Natural killer cell (primary cell): Measurements from ENCODE around the gene LGALS3. TPM values are rescaled to one million over a fixed set of nuclear protein-coding genes. Genes with fewer than 3 reads are reported as not detected.
A peak's percentile ranks its signal among the peaks of the same experiment; 100 is the strongest.

Experiments
- ATAC-seq, 3 donors: fragments of 150-1000 bp in 2 of 3; fragments of 200-7000 bp in 1 of 3; cut with Tn5 transposase; 1 replicate in 1 of 3; 2 replicates in 2 of 3; pipeline ENCODE4 v1.10.0; 2021; ENCODE audit warnings: mild to moderate bottlenecking in 2 of 3, moderate library complexity in 2 of 3
- DNase-seq, 2 donors: peaks; one replicate each; pipeline versions ENCODE4 v3.0.0 to v3.0.0-alpha.2; 2013 to 2021; ENCODE audit warnings: mixed read lengths in 1 of 2
- H3K27ac ChIP-seq: one replicate; pipeline ENCODE4 v1.5.1; 2013; ENCODE audit warnings: mild to moderate bottlenecking, low read length
- H3K27me3 ChIP-seq: one replicate; pipeline ENCODE4 v1.6.1; 2013; ENCODE audit warnings: low read length; ENCODE audit not compliant: control insufficient read depth, insufficient read depth
- H3K36me3 ChIP-seq: one replicate; pipeline ENCODE4 v1.6.1; 2013; ENCODE audit warnings: low read length; ENCODE audit not compliant: control insufficient read depth, insufficient read depth
- H3K4me1 ChIP-seq: one replicate; pipeline ENCODE4 v1.6.1; 2013; ENCODE audit warnings: low read length; ENCODE audit not compliant: control insufficient read depth, insufficient read depth
- H3K4me3 ChIP-seq: one replicate; pipeline ENCODE4 v1.5.1; 2013; ENCODE audit warnings: low read length
- H3K9me3 ChIP-seq: one replicate; pipeline ENCODE4 v1.6.1; 2013; ENCODE audit warnings: low read length; ENCODE audit not compliant: control insufficient read depth, insufficient read depth
- H3K27ac Mint-ChIP-seq, 2 donors: one replicate each; pipeline ENCODE4 v1.8.0; 2022; ENCODE audit warnings: mild to moderate bottlenecking in 2 of 2, mixed read lengths in 2 of 2, moderate library complexity in 1 of 2
- H3K27me3 Mint-ChIP-seq, 2 donors: one replicate each; pipeline ENCODE4 v1.8.0; 2022; ENCODE audit warnings: low read depth in 2 of 2, mixed read lengths in 2 of 2
- H3K36me3 Mint-ChIP-seq: one replicate; pipeline ENCODE4 v1.8.0; 2022; ENCODE audit warnings: mixed read lengths
- H3K4me1 Mint-ChIP-seq, 2 donors: one replicate each; pipeline ENCODE4 v1.8.0; 2022; ENCODE audit warnings: mixed read lengths in 2 of 2
- H3K4me3 Mint-ChIP-seq: one replicate; pipeline ENCODE4 v1.8.0; 2022; ENCODE audit warnings: mild to moderate bottlenecking, moderate library complexity, mixed read lengths
- H3K9me3 Mint-ChIP-seq, 2 donors: one replicate each; pipeline ENCODE4 v1.8.0; 2022; ENCODE audit warnings: mixed read lengths in 2 of 2
- CTCF ChIP-seq: fragments of 200-600 bp; IDR thresholded peaks from one replicate; pipeline ENCODE4 v1.8.0; 2022; ENCODE audit warnings: antibody characterized with exemption
- WGBS: methylation state at CpG from one replicate; pipeline ENCODE4 v1.1.7; 2013; ENCODE audit warnings: missing lambda C conversion rate; ENCODE audit not compliant: insufficient coverage; 5-methylcytosine and 5-hydroxymethylcytosine counted together
- intact Hi-C: fragments of 100-400 bp; cut with micrococcal nuclease; formaldehyde crosslinking; loops from one replicate; pipeline ENCODE4 v1.14.2; 2022
- total RNA-seq, 4 donors: library from RNA; stranded (reverse); fragments of 120-200 nt in 1 of 4; gene quantifications; one replicate each; pipeline versions ENCODE4 v1.2.3 to v1.2.4, GENCODE V29; 2013 to 2022

The LGALS3 gene
- total RNA-seq, 3 donors from 2014 or later (not counting 1 experiment from before 2014, with no cell fraction given) = 10.8 to 35.7 (median 17.1) TPM

- H3K27me3 Mint-ChIP-seq = peaks cover 0 to 4% of the 10 kb centered on the region in 2 donors
- no peaks in the 10 kb centered on the region for H3K9me3 ChIP-seq
- H3K4me3 ChIP-seq = no peak overlapping the region
- H3K9me3 Mint-ChIP-seq = no peaks in the 10 kb centered on the region
- 57% methylated on average over 6 of the region's 7 CpGs for WGBS
- DNase-seq (no peak), ATAC-seq (peak in 1 of 3 donors; percentile 30)
- peak overlapping the region; percentile 11 for H3K27ac ChIP-seq
- no peaks in the 10 kb centered on the region for H3K27me3 ChIP-seq
- no peaks in the 10 kb centered on the region for H3K36me3 ChIP-seq
- no peak for TF ChIP-seq CTCF
- intact Hi-C loops = no loop called here
- no peak overlapping the region for H3K4me3 Mint-ChIP-seq
- H3K36me3 Mint-ChIP-seq = no peaks in the 10 kb centered on the region
- peaks cover 20% of the 10 kb centered on the region for H3K4me1 ChIP-seq
- H3K4me1 Mint-ChIP-seq = peaks cover 13 to 30% of the 10 kb centered on the region in 2 donors
- H3K27ac Mint-ChIP-seq = no peak overlapping the region
Observed at GRCh38 chr14:55117803-55118441, 11.1 kb upstream of the LGALS3 start.

GRCh38 chr14:55118761-55119160, 10.3 kb upstream of the LGALS3 start:
- no peak overlapping the region for H3K27ac ChIP-seq
- 82% methylated on average over 2 of the region's 3 CpGs for WGBS
- no peak overlapping the region for H3K27ac Mint-ChIP-seq

GRCh38 chr14:55120571-55121495, 8.2 kb upstream of the LGALS3 start:
- H3K9me3 Mint-ChIP-seq = no peaks in the 10 kb centered on the region
- Histone ChIP-seq H3K9me3 (no peaks in the 10 kb centered on the region), H3K27ac (no peak overlapping the region), H3K27me3 (no peaks in the 10 kb centered on the region), H3K36me3 (no peaks in the 10 kb centered on the region), H3K4me1 (peaks cover 34% of the 10 kb centered on the region), H3K4me3 (no peak overlapping the region)
- no peak for ATAC-seq
- intact Hi-C loops = no loop called here
- peak overlapping the region in 1 of 2 donors; percentile 67 for H3K27ac Mint-ChIP-seq
- H3K27me3 Mint-ChIP-seq = no peaks in the 10 kb centered on the region
- 83% methylated on average over 13 of the region's 13 CpGs for WGBS
- no peak for TF ChIP-seq CTCF
- peaks cover 25 to 51% of the 10 kb centered on the region in 2 donors for H3K4me1 Mint-ChIP-seq
- no peaks in the 10 kb centered on the region for H3K36me3 Mint-ChIP-seq
- no peak overlapping the region for H3K4me3 Mint-ChIP-seq
- DNase-seq = no peak

More at GRCh38 chr14:55118761-55119160, 10.3 kb upstream of the LGALS3 start:
- intact Hi-C loops = no loop called here
- H3K36me3 ChIP-seq = no peaks in the 10 kb centered on the region
- no peak for ATAC-seq
- Mint-ChIP-seq H3K4me3 (no peak overlapping the region), H3K9me3 (no peaks in the 10 kb centered on the region), H3K4me1 (peaks cover 13 to 30% of the 10 kb centered on the region in 2 donors), H3K36me3 (no peaks in the 10 kb centered on the region), H3K27me3 (no peaks in the 10 kb centered on the region)
- H3K27me3 ChIP-seq = no peaks in the 10 kb centered on the region
- H3K9me3 ChIP-seq = no peaks in the 10 kb centered on the region
- H3K4me1 ChIP-seq = peaks cover 20% of the 10 kb centered on the region
- no peak overlapping the region for H3K4me3 ChIP-seq
- TF ChIP-seq CTCF = no peak
- no peak for DNase-seq
